Chondrocyte (in vitro differentiated cells): ENCODE data around the gene PRPF19. TPM values are rescaled to one million over a fixed set of nuclear protein-coding genes. Genes with fewer than 3 reads are reported as not detected.

Source experiments
- DNase-seq: peaks from one replicate; pipeline ENCODE4 v3.0.0; 2021; ENCODE audit warnings: mixed read lengths, low spot score
- H3K27ac Mint-ChIP-seq: one replicate; pipeline ENCODE4 v1.8.0; 2021; ENCODE audit warnings: mild to moderate bottlenecking, moderate library complexity, mixed read lengths; ENCODE audit not compliant: unreplicated experiment
- H3K27me3 Mint-ChIP-seq: 2 replicates; pipeline ENCODE4 v1.8.0; 2021; ENCODE audit warnings: low read depth, mixed read lengths
- H3K36me3 Mint-ChIP-seq: 2 replicates; pipeline ENCODE4 v1.8.0; 2021; ENCODE audit warnings: low read depth, mixed read lengths
- H3K4me1 Mint-ChIP-seq: 2 replicates; pipeline ENCODE4 v1.8.0; 2021; ENCODE audit warnings: low read depth, mild to moderate bottlenecking, mixed read lengths
- H3K4me3 Mint-ChIP-seq: one replicate; pipeline ENCODE4 v1.8.0; 2021; ENCODE audit warnings: mild to moderate bottlenecking, moderate library complexity, mixed read lengths; ENCODE audit not compliant: unreplicated experiment
- H3K9me3 Mint-ChIP-seq: 2 replicates; pipeline ENCODE4 v1.8.0; 2021; ENCODE audit warnings: low read depth, mixed read lengths
- CTCF ChIP-seq: fragments of 200-600 bp; sonication (generic); IDR thresholded peaks from 2 replicates; pipeline ENCODE4 v1.5.0; 2021; ENCODE audit warnings: antibody characterized with exemption, mild to moderate bottlenecking, moderate library complexity
- total RNA-seq: library from RNA; stranded (reverse); gene quantifications from 3 replicates; pipeline ENCODE4 v1.2.1, GENCODE V29; 2021

PRPF19 gene
- total RNA-seq, 1 donor from 2014 or later: 51.3 TPM

DNA sequence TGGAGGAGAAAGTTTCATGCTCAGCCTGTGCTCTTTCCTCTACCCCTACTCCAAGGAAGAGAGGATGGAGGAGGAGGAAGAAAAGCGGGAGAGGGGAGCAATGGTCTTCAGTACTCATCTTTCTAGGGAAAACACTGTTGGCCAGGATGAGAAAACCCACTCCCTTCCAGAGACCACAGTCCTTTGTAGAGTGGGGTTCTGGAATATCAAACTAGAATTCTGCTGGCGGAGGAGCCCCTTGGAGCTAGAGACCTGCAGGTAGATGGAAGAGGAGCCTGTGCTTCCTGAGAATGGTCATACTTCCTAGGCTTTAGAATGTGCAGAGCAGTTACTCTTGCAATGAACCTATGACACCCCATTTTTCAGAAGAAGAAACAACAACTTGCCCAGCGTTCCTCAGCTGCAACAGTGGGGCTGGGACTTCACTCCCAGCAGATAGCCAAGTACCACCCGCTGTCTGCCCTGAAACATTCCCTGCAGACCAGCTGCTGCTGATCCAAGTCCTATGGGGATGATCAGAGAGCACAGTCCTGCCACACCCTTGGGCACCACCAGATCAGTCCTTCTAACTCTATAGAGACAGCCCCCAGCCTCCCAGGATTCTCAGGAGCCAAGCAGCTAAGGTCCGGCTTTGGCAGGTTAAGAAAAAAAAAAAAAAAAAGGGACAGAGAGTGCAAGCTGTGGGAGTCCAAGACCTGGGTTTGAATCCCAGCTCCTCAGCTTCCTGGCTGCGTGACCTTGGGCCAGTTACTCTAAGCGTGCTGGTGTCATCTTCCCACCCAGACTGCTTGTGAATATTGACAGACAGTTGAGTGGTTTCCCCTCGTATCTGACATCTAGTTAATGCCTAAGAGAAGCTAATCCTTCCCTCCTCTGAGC, 51.3 kb downstream of the PRPF19 start:
- Mint-ChIP-seq H3K4me3 (no peak overlapping the region), H3K4me1 (peaks cover 7% of the 10 kb centered on the region)
- TF ChIP-seq CTCF: no peak

GRCh38 chr11:60854140-60854846, 52.1 kb downstream of the PRPF19 start:
- H3K4me1 Mint-ChIP-seq: peaks cover 7% of the 10 kb centered on the region
- no peak for TF ChIP-seq CTCF
- H3K27ac Mint-ChIP-seq: no peak overlapping the region
- H3K27me3 Mint-ChIP-seq: peaks cover 2% of the 10 kb centered on the region
- peaks cover 20% of the 10 kb centered on the region for H3K36me3 Mint-ChIP-seq
- H3K9me3 Mint-ChIP-seq: no peaks in the 10 kb centered on the region
- H3K4me3 Mint-ChIP-seq: no peak overlapping the region
- DNase-seq: peak; percentile 41

More for the DNA sequence above, 51.3 kb downstream of the PRPF19 start:
- Mint-ChIP-seq H3K27me3 (peaks cover 2% of the 10 kb centered on the region), H3K36me3 (peaks cover 14% of the 10 kb centered on the region), H3K27ac (no peak overlapping the region), H3K9me3 (no peaks in the 10 kb centered on the region)
- peak; percentile 36 for DNase-seq

DNA sequence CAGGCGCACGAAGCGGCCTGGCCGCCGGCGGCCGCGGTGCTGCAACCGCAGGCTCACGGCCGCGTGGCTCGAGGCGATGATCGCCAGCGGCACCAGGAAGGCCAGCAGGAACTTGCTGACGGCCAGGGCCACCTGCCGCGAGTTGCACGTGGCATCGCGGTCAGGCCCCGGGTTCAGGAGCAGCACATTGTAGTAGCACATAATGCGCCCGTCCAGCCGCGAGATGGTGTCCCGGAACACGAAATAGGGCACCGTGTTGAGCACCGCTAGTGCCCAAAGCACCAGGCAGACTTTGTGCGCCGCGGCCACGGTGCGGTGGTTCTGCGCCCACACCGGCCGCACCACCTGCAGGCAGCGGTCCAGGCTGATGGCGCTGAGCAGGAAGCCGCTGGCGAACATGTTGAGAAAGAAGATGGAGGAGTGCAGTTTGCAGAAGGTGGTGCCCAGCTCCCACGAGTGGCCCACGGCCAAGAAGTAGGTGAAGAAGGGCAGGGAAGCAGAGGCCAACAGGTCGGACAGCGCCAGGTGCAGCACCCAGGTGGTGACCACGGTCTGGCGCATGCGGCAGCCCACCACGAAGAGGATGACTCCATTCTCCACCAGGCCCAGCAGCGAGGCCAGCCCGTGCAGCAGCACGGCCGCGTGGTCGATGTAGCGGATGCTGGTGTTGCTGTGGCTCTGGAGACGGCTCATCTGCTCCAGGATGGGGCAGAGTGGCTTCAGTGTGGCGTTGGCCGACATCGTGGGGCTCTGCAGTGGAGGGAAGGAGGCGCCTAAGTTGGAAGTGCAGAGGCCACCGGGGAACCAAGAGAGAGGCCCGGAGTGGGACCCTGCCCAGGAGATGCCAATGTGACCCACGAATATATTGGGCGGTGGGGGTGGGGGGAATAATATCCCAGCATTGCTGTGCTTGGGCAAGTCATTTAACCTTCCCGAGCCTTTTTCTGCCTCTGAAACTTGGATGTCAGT, 53.1 kb downstream of the PRPF19 start:
- Mint-ChIP-seq H3K9me3 (no peaks in the 10 kb centered on the region), H3K27ac (no peak overlapping the region), H3K27me3 (peaks cover 2% of the 10 kb centered on the region), H3K36me3 (peaks cover 20% of the 10 kb centered on the region), H3K4me1 (peaks cover 4% of the 10 kb centered on the region), H3K4me3 (no peak overlapping the region)
- DNase-seq: no peak
- TF ChIP-seq CTCF: no peak

DNA sequence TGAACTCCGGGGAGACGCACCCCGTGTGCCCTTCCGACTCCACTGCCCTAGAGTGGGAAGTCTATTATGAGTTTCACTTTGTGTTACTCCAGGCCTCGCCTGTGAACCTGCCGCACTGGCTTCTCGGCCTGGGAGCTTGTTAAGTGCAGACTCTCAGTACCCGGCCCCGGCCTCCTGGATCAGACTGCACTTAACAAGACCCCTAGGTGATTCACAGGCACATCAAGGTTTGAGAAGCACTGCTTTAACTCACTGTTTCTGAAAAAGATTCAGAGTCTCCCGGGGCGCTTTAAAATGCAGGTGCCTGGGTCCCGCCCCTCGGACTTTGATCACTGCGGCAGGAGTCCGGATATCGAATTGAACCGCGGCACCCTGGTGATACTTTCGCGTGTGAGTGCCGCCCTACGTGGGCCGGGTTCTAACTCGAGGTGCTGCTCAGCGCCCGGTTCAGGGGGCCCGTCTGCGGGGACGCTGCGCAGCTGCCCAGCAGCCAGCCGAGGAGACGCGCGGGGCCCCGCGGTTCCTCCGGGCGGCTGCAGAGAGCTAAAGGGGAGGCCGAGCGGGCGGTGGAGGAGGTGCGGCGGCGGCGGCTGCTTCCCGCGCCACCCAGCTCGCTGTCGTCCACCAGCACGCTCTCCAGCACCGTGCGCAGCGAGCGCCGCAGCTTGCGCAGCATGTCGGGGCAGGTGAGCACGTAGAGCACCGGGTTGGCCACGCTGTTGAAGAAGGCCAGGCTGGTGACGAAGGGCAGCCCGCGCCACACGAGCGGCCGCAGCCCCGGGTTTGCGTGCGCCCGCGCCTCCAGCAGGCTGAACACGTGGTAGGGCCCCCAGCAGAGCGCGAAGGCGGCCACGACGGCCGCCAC, 54.0 kb downstream of the PRPF19 start:
- Mint-ChIP-seq H3K4me1 (no peaks in the 10 kb centered on the region), H3K9me3 (no peaks in the 10 kb centered on the region), H3K36me3 (peaks cover 20% of the 10 kb centered on the region), H3K27ac (no peak overlapping the region), H3K4me3 (no peak overlapping the region), H3K27me3 (peaks cover 2% of the 10 kb centered on the region)
- TF ChIP-seq CTCF: no peak
- DNase-seq: no peak
